HepG2 (cell line): ENCODE measurements around the gene UTP4. TPM values are rescaled to one million over a fixed set of nuclear protein-coding genes. Genes with fewer than 3 reads are reported as not detected.

Experiments used
- CEBPB ChIP-seq: IDR thresholded peaks from 2 replicates; pipeline ENCODE4 v1.6.1; 2011; ENCODE audit warnings: low read depth, low read length, improper control_type of control experiment, borderline replicate concordance
- DDIT3 ChIP-seq: sonication (generic); formaldehyde crosslinking; IDR thresholded peaks from 2 replicates; pipeline ENCODE4 v1.4.0; 2020; ENCODE audit warnings: mild to moderate bottlenecking, missing genetic modification reagents
- E2F5 ChIP-seq: sonication (generic); formaldehyde crosslinking; conservative IDR thresholded peaks from 2 replicates; pipeline ENCODE4 v1.4.0; 2020; ENCODE audit warnings: missing genetic modification reagents
- GZF1 ChIP-seq: sonication (generic); formaldehyde crosslinking; IDR thresholded peaks from 2 replicates; pipeline ENCODE4 v1.5.1; 2020; ENCODE audit warnings: mild to moderate bottlenecking, missing genetic modification reagents
- NFKBIZ ChIP-seq: IDR thresholded peaks from 2 replicates; pipeline ENCODE4 v1.6.1; 2018; ENCODE audit warnings: missing genetic modification reagents, missing compliant biosample characterization
- SP5 ChIP-seq: IDR thresholded peaks from 2 replicates; pipeline ENCODE4 v1.6.1; 2016; ENCODE audit warnings: low read depth, borderline replicate concordance
- ZBTB3 ChIP-seq: sonication (generic); formaldehyde crosslinking; IDR thresholded peaks from 2 replicates; pipeline ENCODE4 v1.4.0; 2020; ENCODE audit warnings: low read depth, mild to moderate bottlenecking, moderate library complexity, missing genetic modification reagents, borderline replicate concordance
- ZBTB37 ChIP-seq: sonication (generic); formaldehyde crosslinking; IDR thresholded peaks from 2 replicates; pipeline ENCODE4 v1.4.0; 2020; ENCODE audit warnings: mild to moderate bottlenecking, missing genetic modification reagents
- ZNF407 ChIP-seq: sonication (generic); formaldehyde crosslinking; IDR thresholded peaks from one replicate; pipeline ENCODE4 v1.5.1; 2020; ENCODE audit warnings: mild to moderate bottlenecking, missing genetic modification reagents; ENCODE audit errors: not compliant biosample characterization
- ZNF644 ChIP-seq: IDR thresholded peaks from 2 replicates; pipeline ENCODE4 v1.6.1; 2016; ENCODE audit warnings: low read depth
- ZNF746 ChIP-seq: sonication (generic); formaldehyde crosslinking; IDR thresholded peaks from 2 replicates; pipeline ENCODE4 v1.8.0; 2022; ENCODE audit warnings: mild to moderate bottlenecking, missing genetic modification reagents
- ZNF773 ChIP-seq: sonication (generic); formaldehyde crosslinking; IDR thresholded peaks from 2 replicates; pipeline ENCODE4 v1.4.0; 2020; ENCODE audit warnings: missing genetic modification reagents, borderline replicate concordance
- ZNF891 ChIP-seq: sonication (generic); formaldehyde crosslinking; IDR thresholded peaks from 2 replicates; pipeline ENCODE4 v1.5.0; 2020; ENCODE audit warnings: mild to moderate bottlenecking, missing genetic modification reagents
- polyA plus RNA-seq, 8 experiments: library from polyadenylated mRNA; depleted of rRNA in 3 of 8; stranded (reverse) in 7 of 8; unstranded in 1 of 8; fragments of >200 nt; fragmentation: Illumina TruSeq in 4 of 8; extraction: Trizol in 4 of 8; gene quantifications; 2 replicates each; pipeline versions ENCODE4 v1.2.1 to v1.2.3, GENCODE V29; 2011 to 2016; ENCODE audit warnings: low read depth in 4 of 8, missing spikeins in 1 of 8, mixed read lengths in 1 of 8; ENCODE audit not compliant: insufficient read depth in 1 of 8
- total RNA-seq, 5 experiments: library from RNA; depleted of rRNA; stranded (reverse); fragments of >200 nt; fragmentation: Illumina TruSeq; extraction: Trizol; gene quantifications; 2 replicates each; pipeline ENCODE4 v1.2.3, GENCODE V29; 2016; ENCODE audit warnings: low read depth in 1 of 5
- TF ChIP-seq, protein P1 (sequence below): IDR thresholded peaks from 2 replicates; pipeline ENCODE4 v1.6.1; 2016; ENCODE audit warnings: low read depth, borderline replicate concordance

UTP4 gene
- total and polyA plus RNA-seq, 2 of the 13 experiments (the other 11 are each of a cell fraction or from before 2014, with no cell fraction given), result 30.0 to 85.8 TPM

- TF ChIP-seq NFKBIZ (CRISPR knock-in tag) (no peak; the same call in 1 of the 2 replicates), ZNF746 (CRISPR knock-in tag) (no peak), ZBTB3 (CRISPR knock-in tag) (no peak), E2F5 (no peak), ZBTB37 (CRISPR knock-in tag) (no peak), CEBPB (peak; percentile 68; the same call in 1 of the 2 replicates), ZNF407 (CRISPR knock-in tag) (no peak), ZNF891 (peak; percentile 71; the same call in 1 of the 2 replicates), DDIT3 (CRISPR knock-in tag) (no peak), ZNF644 (no peak), GZF1 (CRISPR knock-in tag) (no peak; the same call in 1 of the 2 replicates), ZNF773 (CRISPR knock-in tag) (no peak), SP5 (no peak)
- TF ChIP-seq, protein P1, sequence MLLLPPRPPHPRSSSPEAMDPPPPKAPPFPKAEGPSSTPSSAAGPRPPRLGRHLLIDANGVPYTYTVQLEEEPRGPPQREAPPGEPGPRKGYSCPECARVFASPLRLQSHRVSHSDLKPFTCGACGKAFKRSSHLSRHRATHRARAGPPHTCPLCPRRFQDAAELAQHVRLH (CRISPR knock-in tag), result peak; percentile 12; the same call in 1 of the 2 replicates
Observed at GRCh38 chr16:69187446-69188235, 55.2 kb downstream of the UTP4 start (continued).
